Lower leg skin (tissue), 4 donors: ENCODE data around the gene ITGA2. TPM values are rescaled to one million over a fixed set of nuclear protein-coding genes. Genes with fewer than 3 reads are reported as not detected.
"Not testable (repeated sequence)": the region's sequence is repeated elsewhere in the genome, so short reads cannot be mapped to it uniquely, and the experiment has no call there.

Source experiments
- DNase-seq, 2 donors: peaks; one replicate each; pipeline ENCODE4 v3.0.0-alpha.2; 2019; ENCODE audit warnings: low spot score in 2 of 2
- H3K4me3 ChIP-seq: fragments of 200-600 bp; sonication (generic); 2 replicates; pipeline ENCODE4 v1.5.1; 2017; ENCODE audit warnings: mild to moderate bottlenecking, low read depth; ENCODE audit not compliant: poor library complexity, severe bottlenecking
- CTCF ChIP-seq, 3 donors: fragments of 450-650 bp; IDR thresholded peaks; one replicate each; pipeline ENCODE4 v1.5.1; 2016; ENCODE audit warnings: antibody characterized with exemption in 3 of 3, mild to moderate bottlenecking in 3 of 3, moderate library complexity in 2 of 3
- POLR2A ChIP-seq, 2 donors: fragments of 450-650 bp; IDR thresholded peaks; one replicate each; pipeline ENCODE4 v1.6.1; 2016 to 2017; ENCODE audit warnings: antibody characterized with exemption in 2 of 2, mild to moderate bottlenecking in 1 of 2, moderate library complexity in 1 of 2
- WGBS, 2 donors: methylation state at CpG; one replicate each; pipeline ENCODE4 v1.1.5; 2018; 5-methylcytosine and 5-hydroxymethylcytosine counted together
- intact Hi-C: fragments of 100-400 bp; cut with DNase I; formaldehyde crosslinking; loops from one replicate; pipeline ENCODE4 v1.15.0; 2023; ENCODE audit warnings: low total_unique reads
- total RNA-seq, 4 donors: library from RNA; depleted of rRNA; stranded (reverse); fragments of >200 nt; gene quantifications; one replicate each; pipeline ENCODE4 v1.1.0, GENCODE V29; 2016

ITGA2 gene
- total RNA-seq, 4 donors from 2014 or later = 28.6 to 36.7 (median 34.1) TPM

DNA sequence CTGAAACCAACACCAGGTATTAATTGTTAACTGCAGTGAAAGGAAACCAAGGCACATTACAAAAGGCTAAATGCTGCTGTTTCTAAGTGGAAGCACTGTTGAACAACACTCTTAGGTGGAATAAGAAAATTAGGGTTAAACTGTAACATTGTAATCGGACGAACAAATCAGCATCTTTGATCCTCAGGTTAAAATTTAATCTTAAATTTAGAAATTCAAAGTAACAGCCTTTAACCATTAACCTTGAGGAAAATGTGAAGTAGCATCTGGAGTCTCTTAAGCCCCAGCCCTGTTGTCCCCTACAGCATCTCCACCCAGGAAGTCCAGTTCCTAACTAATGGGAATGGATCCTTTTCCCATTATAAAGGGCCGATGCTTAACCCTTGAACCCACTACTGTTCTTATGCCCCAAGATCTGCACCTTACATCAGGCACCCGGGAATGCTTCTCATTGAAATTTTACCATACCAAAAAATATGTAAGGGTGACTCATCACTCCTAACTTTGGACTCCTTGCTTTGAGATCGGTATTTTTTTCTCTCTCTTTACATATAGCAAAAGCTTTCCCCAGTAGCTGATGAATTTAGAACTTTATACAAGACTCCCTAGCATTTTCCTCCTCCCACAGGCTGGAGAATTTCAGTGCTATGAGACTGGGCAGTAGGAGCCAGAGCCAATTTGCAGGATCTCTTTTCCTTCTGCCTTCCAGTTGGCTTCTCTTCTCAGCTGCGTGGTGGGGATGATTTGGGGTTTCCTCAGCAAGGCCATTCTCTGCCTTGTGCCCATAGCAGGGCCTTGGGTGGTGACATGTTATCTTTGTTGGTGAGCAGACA, 32.0 kb upstream of the ITGA2 start:
- intact Hi-C loops = no loop called here
- 70 to 80% methylated on average over 6 of the region's 6 CpGs for WGBS, 2 donors
- DNase-seq = no peak
- TF ChIP-seq POLR2A (IDR thresholded peaks at IDR 0.05) = no peak
- no peak for TF ChIP-seq CTCF (IDR thresholded peaks at IDR 0.05)
- H3K4me3 ChIP-seq = no peak overlapping the region

- DNase-seq = peak in 1 of 2 donors; percentile 34
- WGBS, 2 donors = 22 to 26% methylated on average over 2 of the region's 2 CpGs
- intact Hi-C loops = no loop called here
- H3K4me3 ChIP-seq = no peak overlapping the region
- no peak for TF ChIP-seq CTCF (IDR thresholded peaks at IDR 0.05)
Observed at GRCh38 chr5:52961274-52961681, 27.9 kb upstream of the ITGA2 start.

- intact Hi-C loops = no loop called here
- WGBS, 2 donors = 100% methylated on average over 1 of the region's 1 CpG
- TF ChIP-seq CTCF (IDR thresholded peaks at IDR 0.05) (no peak), POLR2A (IDR thresholded peaks at IDR 0.05) (no peak)
- DNase-seq = no peak
- H3K4me3 ChIP-seq = no peak overlapping the region
Observed at GRCh38 chr5:52963636-52964035, 25.5 kb upstream of the ITGA2 start.

DNA sequence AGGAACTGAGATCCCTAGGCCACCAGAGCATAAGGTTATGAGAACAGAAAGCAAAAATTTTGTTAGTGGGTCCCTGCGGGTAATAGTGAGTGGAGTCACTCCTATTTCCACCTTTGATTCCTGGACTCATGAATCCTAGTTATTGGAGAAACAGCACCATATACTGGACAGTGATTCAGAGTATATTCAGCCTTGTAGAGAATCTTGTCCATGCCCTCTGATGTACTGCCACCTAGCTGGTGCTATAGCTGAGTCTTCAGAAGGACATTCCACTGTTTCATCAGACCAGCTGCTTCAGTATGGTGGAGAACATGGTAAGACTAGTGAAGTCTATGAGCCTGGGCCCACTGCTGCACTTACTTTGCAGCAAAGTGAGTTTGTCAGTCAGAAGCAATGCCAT, 25.0 kb upstream of the ITGA2 start:
- DNase-seq = no peak
- no peak for TF ChIP-seq CTCF (IDR thresholded peaks at IDR 0.05)
- TF ChIP-seq POLR2A (IDR thresholded peaks at IDR 0.05) = no peak
- WGBS, 2 donors = 96 to 100% methylated on average over 1 of the region's 1 CpG
- intact Hi-C loops = no loop called here
- H3K4me3 ChIP-seq = no peak overlapping the region

DNA sequence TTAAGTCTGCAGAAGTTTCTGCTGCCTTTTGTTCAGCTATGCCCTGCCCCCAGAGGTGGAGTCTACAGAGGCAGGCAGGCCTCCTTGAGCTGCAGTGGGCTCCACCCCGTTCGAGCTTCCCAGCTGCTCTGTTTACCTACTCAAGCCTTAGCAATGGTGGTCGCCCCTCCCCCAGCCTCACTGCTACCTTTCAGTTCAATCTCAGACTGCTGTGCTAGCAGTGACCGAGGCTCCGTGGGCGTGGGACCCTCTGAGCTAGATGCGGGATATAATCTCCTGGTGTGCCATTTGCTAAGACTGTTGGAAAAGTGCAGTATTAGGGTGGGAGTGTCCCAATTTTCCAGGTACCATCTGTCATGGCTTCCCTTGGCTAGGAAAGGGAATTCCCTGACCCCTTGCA, 13.0 kb upstream of the ITGA2 start:
- intact Hi-C loops = not testable (repeated sequence)

DNA sequence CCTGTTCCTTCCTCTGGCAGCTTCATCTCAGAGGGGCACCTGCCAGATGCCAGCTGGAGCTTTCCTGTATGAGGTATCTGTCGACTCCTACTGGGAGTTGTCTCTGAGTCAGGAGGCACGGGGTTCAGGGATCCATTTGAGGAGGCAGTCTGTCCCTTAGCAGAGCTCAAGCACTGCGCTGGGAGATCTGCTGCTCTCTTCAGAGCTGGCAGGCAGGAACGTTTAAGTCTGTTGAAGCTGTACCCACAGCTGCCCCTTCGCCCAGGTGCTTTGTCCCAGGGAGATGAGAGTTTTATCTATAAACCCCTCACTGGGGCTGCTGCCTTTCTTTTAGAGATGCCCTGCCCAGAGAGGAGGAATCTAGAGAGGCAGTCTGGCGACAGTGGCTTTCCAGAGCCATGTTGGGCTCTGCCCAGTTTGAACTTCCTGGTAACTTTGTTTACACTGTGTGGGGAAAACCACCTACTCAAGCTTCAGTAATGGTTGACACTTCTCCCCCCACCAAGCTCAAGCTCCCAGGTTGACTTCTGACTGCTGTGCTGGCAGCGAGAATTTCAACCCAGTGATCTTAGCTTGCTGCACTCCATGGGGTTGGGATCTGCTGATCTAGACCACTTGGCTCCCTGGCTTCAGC, 11.8 kb upstream of the ITGA2 start:
- no peak overlapping the region for H3K4me3 ChIP-seq
- WGBS, 2 donors = 87 to 93% methylated on average over 7 of the region's 7 CpGs
- TF ChIP-seq POLR2A (IDR thresholded peaks at IDR 0.05) (no peak), CTCF (IDR thresholded peaks at IDR 0.05) (no peak)
- intact Hi-C loops = no loop called here
- no peak for DNase-seq

More for the DNA sequence above, 13.0 kb upstream of the ITGA2 start:
- 93 to 97% methylated on average over 7 of the region's 7 CpGs for WGBS, 2 donors
- not testable (repeated sequence) for H3K4me3 ChIP-seq, DNase-seq
